HCT116 (cell line): ENCODE data around the gene CDK14. TPM values are rescaled to one million over a fixed set of nuclear protein-coding genes. Genes with fewer than 3 reads are reported as not detected.

Source experiments
- ATAC-seq: fragments of 200-7000 bp; cut with Tn5 transposase; 2 replicates; pipeline ENCODE4 v1.9.1; 2020; ENCODE audit warnings: mild to moderate bottlenecking, moderate library complexity
- BruUV-seq: library from RNA; stranded (reverse); fragments of 400-500 nt; replicated peaks from 2 replicates; lab custom pipeline; 2021; lab: Mats Ljungman, UMichigan
- CTCF ChIA-PET: fragments of 300-600 bp; sonication (Branson Sonifier 250); formaldehyde crosslinking; loops from one replicate; lab custom pipeline; 2021; ENCODE audit warnings: antibody characterized with exemption; lab: Charles Lee
- POLR2A ChIA-PET: fragments of 300-600, 350-600 bp; sonication (Branson Sonifier 250); formaldehyde crosslinking; loops from one replicate; lab custom pipeline; 2021; ENCODE audit warnings: antibody characterized with exemption; lab: Charles Lee
- RAD21 ChIA-PET, 2 experiments: fragments of 300-600 bp; sonication (Branson Sonifier 250); formaldehyde crosslinking; loops; one replicate each; lab custom pipeline; 2023; ENCODE audit warnings: low total read pairs in 2 of 2; ENCODE audit not compliant: uncharacterized antibody in 2 of 2, unreplicated experiment in 2 of 2, low non-redundant PET in 1 of 2; lab: Charles Lee
- DNase-seq: peaks from one replicate; pipeline ENCODE4 v3.0.0-alpha.2; 2010; ENCODE audit warnings: low read depth, low spot score
- H2AFZ ChIP-seq: fragments of 200-600 bp; shearing (Covaris generic), sonication (generic); 2 replicates; pipeline ENCODE4 v1.6.1; 2017; ENCODE audit warnings: low read depth, mixed run types, mixed read lengths, antibody characterized with exemption, low read length; ENCODE audit not compliant: poor library complexity, severe bottlenecking
- H3K27ac ChIP-seq: 2 replicates; pipeline ENCODE4 v1.5.1; 2012; ENCODE audit warnings: low read depth, low read length
- H3K27me3 ChIP-seq: fragments of 200-600 bp; sonication (generic); 2 replicates; pipeline ENCODE4 v1.6.1; 2016; ENCODE audit warnings: mixed run types, low read length, mixed read lengths; ENCODE audit not compliant: insufficient read depth
- H3K36me3 ChIP-seq, 2 experiments: fragments of 200-500 bp in 1 of 2; fragments of 200-600 bp in 1 of 2; sonication (Bioruptor generic) in 1 of 2; sonication (generic) in 1 of 2; 2 replicates each; pipeline versions ENCODE4 v1.5.1 to v1.6.1; 2014 to 2016; ENCODE audit warnings: low read length in 2 of 2, inconsistent platforms in 1 of 2, mixed read lengths in 1 of 2, mixed run types in 1 of 2; ENCODE audit not compliant: insufficient read depth in 2 of 2, control insufficient read depth in 1 of 2
- H3K4me1 ChIP-seq, 2 experiments: fragments of 200-600 bp in 1 of 2; sonication (generic) in 1 of 2; 2 replicates each; pipeline versions ENCODE4 v1.5.1 to v1.6.1; 2012 to 2017; ENCODE audit warnings: low read length in 2 of 2, inconsistent platforms in 1 of 2, mild to moderate bottlenecking in 1 of 2, mixed read lengths in 1 of 2, mixed run types in 1 of 2, moderate library complexity in 1 of 2; ENCODE audit not compliant: insufficient read depth in 2 of 2, control insufficient read depth in 1 of 2
- H3K4me2 ChIP-seq: fragments of 200-600 bp; sonication (generic); 2 replicates; pipeline ENCODE4 v1.6.1; 2017; ENCODE audit warnings: mixed run types, low read length, mixed read lengths
- H3K4me3 ChIP-seq, 2 experiments: fragments of 200-600 bp in 1 of 2; sonication (generic) in 1 of 2; replicated peaks in 1 of 2; 2 replicates each; pipeline ENCODE4 v1.5.1; 2011 to 2016; ENCODE audit warnings: low read length in 2 of 2, control low read depth in 1 of 2, low read depth in 1 of 2, mild to moderate bottlenecking in 1 of 2, mixed read lengths in 1 of 2, mixed run types in 1 of 2
- H3K79me2 ChIP-seq: fragments of 200-600 bp; sonication (generic); 2 replicates; pipeline ENCODE4 v1.6.1; 2017; ENCODE audit warnings: mild to moderate bottlenecking, mixed run types, low read length, moderate library complexity, mixed read lengths; ENCODE audit not compliant: insufficient read depth
- H3K9ac ChIP-seq: fragments of 200-600 bp; sonication (generic); 2 replicates; pipeline ENCODE4 v1.6.1; 2016; ENCODE audit warnings: low read length, mixed read lengths
- H3K9me2 ChIP-seq: fragments of 200-600 bp; sonication (generic), shearing (Covaris generic); 2 replicates; pipeline ENCODE4 v1.6.1; 2017; ENCODE audit warnings: mixed run types, mild to moderate bottlenecking, moderate library complexity; ENCODE audit not compliant: insufficient read depth
- H3K9me3 ChIP-seq, 2 experiments: fragments of 200-500 bp in 1 of 2; fragments of 200-600 bp in 1 of 2; sonication (Bioruptor generic) in 1 of 2; sonication (generic) in 1 of 2; 2 replicates each; pipeline ENCODE4 v1.6.1; 2014 to 2017; ENCODE audit warnings: low read length in 2 of 2, mixed read lengths in 2 of 2, inconsistent platforms in 1 of 2, low read depth in 1 of 2, mild to moderate bottlenecking in 1 of 2, mixed run types in 1 of 2, moderate library complexity in 1 of 2; ENCODE audit not compliant: control insufficient read depth in 1 of 2, insufficient read depth in 1 of 2
- H4K20me1 ChIP-seq: fragments of 200-600 bp; sonication (generic), shearing (Covaris generic); 2 replicates; pipeline ENCODE4 v1.6.1; 2017; ENCODE audit warnings: mixed run types, mild to moderate bottlenecking, moderate library complexity; ENCODE audit not compliant: insufficient read depth
- EGR1 ChIP-seq: IDR thresholded peaks from 2 replicates; pipeline ENCODE4 v1.6.1; 2012; ENCODE audit warnings: low read depth
- ELF1 ChIP-seq: IDR thresholded peaks from 2 replicates; pipeline ENCODE4 v1.6.1; 2012; ENCODE audit warnings: low read depth, borderline replicate concordance
- EZH2phosphoT487 ChIP-seq: fragments of 200-600 bp; IDR thresholded peaks from 2 replicates; pipeline ENCODE4 v1.6.1; 2018; ENCODE audit warnings: antibody characterized with exemption, borderline replicate concordance
- FOSL1 ChIP-seq: IDR thresholded peaks from 2 replicates; pipeline ENCODE4 v1.6.1; 2012; ENCODE audit warnings: low read depth
- POLR2AphosphoS5 ChIP-seq: IDR thresholded peaks from 2 replicates; pipeline ENCODE4 v1.6.1; 2011; ENCODE audit warnings: mild to moderate bottlenecking, low read depth, low read length, moderate library complexity
- SP1 ChIP-seq: IDR thresholded peaks from 2 replicates; pipeline ENCODE4 v1.6.1; 2012; ENCODE audit warnings: low read depth
- TCF7L2 ChIP-seq: IDR thresholded peaks from 2 replicates; pipeline ENCODE4 v1.7.0; 2011; ENCODE audit warnings: borderline replicate concordance, inconsistent platforms; ENCODE audit not compliant: insufficient read depth, insufficient read length; ENCODE audit errors: extremely low read depth
- ZFX ChIP-seq: fragments of 450-650 bp; IDR thresholded peaks from 2 replicates; pipeline ENCODE4 v1.6.1; 2017
- intact Hi-C: fragments of 100-400 bp; cut with micrococcal nuclease; formaldehyde crosslinking; loops from 2 replicates; pipeline ENCODE4 v1.10.0; 2022
- total RNA-seq: library from RNA; stranded (reverse); gene quantifications from one replicate; pipeline ENCODE4 v1.2.1, GENCODE V29; 2021; ENCODE audit not compliant: unreplicated experiment
- TF ChIP-seq, protein P1 (sequence below): IDR thresholded peaks from 2 replicates; pipeline ENCODE4 v1.6.1; 2012; ENCODE audit warnings: low read depth
- TF ChIP-seq, protein P2 (sequence below): IDR thresholded peaks from 2 replicates; pipeline ENCODE4 v1.6.1; 2012
- TF ChIP-seq, protein P3 (sequence below), 3 experiments: fragments of 200-600 bp in 1 of 3; sonication (generic) in 1 of 3; IDR thresholded peaks in 2 of 3; conservative IDR thresholded peaks in 1 of 3; 2 replicates each; pipeline ENCODE4 v1.5.1; 2012 to 2017; ENCODE audit warnings: low read depth in 2 of 3, low read length in 2 of 3, antibody characterized with exemption in 1 of 3, borderline replicate concordance in 1 of 3, control low read depth in 1 of 3, mild to moderate bottlenecking in 1 of 3, mixed read lengths in 1 of 3, mixed run types in 1 of 3, moderate library complexity in 1 of 3; ENCODE audit not compliant: insufficient read depth in 1 of 3
- TF ChIP-seq, protein P4 (sequence below): IDR thresholded peaks from 2 replicates; pipeline ENCODE4 v1.6.1; 2012

The CDK14 gene
- total RNA-seq, 1 experiment from 2014 or later, result 10.2 TPM

DNA sequence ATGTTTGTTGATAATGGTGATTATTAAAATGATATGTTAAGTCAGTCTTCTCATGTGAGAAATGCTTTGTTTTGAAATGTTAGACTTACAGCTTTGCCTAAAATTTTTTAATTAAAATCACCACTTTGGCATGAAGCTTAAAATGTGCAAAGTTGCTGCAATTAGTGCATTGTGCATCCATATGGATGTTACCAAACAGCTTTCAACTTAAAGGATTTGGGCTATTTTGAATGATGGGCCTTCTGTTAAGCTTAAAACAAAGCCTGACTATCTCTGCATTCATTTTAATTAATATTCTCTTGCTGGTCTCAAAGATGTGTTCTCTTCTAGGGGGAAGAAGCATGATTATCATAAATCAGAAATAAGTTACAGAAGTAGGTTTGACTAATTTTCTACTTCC is 603.5 kb downstream of the CDK14 start (continued):
- TF ChIP-seq, protein P1, sequence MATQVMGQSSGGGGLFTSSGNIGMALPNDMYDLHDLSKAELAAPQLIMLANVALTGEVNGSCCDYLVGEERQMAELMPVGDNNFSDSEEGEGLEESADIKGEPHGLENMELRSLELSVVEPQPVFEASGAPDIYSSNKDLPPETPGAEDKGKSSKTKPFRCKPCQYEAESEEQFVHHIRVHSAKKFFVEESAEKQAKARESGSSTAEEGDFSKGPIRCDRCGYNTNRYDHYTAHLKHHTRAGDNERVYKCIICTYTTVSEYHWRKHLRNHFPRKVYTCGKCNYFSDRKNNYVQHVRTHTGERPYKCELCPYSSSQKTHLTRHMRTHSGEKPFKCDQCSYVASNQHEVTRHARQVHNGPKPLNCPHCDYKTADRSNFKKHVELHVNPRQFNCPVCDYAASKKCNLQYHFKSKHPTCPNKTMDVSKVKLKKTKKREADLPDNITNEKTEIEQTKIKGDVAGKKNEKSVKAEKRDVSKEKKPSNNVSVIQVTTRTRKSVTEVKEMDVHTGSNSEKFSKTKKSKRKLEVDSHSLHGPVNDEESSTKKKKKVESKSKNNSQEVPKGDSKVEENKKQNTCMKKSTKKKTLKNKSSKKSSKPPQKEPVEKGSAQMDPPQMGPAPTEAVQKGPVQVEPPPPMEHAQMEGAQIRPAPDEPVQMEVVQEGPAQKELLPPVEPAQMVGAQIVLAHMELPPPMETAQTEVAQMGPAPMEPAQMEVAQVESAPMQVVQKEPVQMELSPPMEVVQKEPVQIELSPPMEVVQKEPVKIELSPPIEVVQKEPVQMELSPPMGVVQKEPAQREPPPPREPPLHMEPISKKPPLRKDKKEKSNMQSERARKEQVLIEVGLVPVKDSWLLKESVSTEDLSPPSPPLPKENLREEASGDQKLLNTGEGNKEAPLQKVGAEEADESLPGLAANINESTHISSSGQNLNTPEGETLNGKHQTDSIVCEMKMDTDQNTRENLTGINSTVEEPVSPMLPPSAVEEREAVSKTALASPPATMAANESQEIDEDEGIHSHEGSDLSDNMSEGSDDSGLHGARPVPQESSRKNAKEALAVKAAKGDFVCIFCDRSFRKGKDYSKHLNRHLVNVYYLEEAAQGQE, result no peak
- TF ChIP-seq EGR1 (no peak), TCF7L2 (no peak)

DNA sequence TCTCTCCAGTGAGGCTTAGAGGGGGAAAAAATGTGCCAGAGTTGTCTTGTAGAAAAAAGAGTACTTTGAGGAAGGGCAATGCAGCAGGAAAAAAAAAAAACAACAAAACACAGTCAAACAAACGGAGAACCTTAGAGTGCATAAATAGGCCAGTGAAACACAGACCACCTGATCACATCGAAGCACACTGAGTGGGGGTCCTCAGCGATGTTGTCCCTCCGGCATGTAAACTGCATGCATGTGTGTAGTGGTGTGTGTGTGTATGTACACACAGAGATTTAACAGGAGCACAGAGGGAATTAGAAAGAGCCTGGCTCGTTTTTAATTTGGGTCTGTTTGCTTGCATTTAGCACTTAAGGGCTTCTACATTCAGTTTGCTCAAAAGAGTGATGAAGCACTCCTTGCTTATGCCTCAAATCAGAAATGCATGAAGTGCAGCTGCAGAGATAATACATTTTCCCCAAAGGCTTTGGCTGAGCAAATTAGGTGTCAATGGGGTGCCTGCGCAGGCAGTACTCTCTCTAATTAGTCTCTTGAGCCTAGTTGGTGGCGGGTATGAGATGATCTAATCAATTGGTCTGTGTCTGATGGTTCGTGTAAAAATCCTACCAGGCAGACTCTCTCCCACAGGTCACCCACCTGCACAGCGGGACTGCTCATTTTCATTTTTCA is 605.5 kb downstream of the CDK14 start:
- CTCF ChIA-PET, result no interaction called here
- no TSS peak for BruUV-seq

More for the DNA sequence above, 605.5 kb downstream of the CDK14 start:
- H2AFZ ChIP-seq, result no peak overlapping the region
- RAD21 ChIA-PET, result no interaction called here
- H3K9ac ChIP-seq, result no peak overlapping the region
- H3K4me1 ChIP-seq, result no peaks in the 10 kb centered on the region
- H3K9me2 ChIP-seq, result no peaks in the 10 kb centered on the region
- H3K79me2 ChIP-seq, result no peaks in the 10 kb centered on the region
- no peak overlapping the region for H3K4me3 ChIP-seq
- H3K27ac ChIP-seq, result no peak overlapping the region
- POLR2A ChIA-PET, result no interaction called here
- TF ChIP-seq ZFX, result no peak
- TF ChIP-seq, protein P2, sequence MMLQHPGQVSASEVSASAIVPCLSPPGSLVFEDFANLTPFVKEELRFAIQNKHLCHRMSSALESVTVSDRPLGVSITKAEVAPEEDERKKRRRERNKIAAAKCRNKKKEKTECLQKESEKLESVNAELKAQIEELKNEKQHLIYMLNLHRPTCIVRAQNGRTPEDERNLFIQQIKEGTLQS, result no peak
- TF ChIP-seq EZH2phosphoT487, result no peak
- TF ChIP-seq, protein P3, sequence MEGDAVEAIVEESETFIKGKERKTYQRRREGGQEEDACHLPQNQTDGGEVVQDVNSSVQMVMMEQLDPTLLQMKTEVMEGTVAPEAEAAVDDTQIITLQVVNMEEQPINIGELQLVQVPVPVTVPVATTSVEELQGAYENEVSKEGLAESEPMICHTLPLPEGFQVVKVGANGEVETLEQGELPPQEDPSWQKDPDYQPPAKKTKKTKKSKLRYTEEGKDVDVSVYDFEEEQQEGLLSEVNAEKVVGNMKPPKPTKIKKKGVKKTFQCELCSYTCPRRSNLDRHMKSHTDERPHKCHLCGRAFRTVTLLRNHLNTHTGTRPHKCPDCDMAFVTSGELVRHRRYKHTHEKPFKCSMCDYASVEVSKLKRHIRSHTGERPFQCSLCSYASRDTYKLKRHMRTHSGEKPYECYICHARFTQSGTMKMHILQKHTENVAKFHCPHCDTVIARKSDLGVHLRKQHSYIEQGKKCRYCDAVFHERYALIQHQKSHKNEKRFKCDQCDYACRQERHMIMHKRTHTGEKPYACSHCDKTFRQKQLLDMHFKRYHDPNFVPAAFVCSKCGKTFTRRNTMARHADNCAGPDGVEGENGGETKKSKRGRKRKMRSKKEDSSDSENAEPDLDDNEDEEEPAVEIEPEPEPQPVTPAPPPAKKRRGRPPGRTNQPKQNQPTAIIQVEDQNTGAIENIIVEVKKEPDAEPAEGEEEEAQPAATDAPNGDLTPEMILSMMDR (IDR thresholded peaks at IDR 0.05 in 2 of 3, conservative IDR thresholded peaks at IDR 0.05 in 1 of 3; ENCODE audit: borderline replicate concordance in 1 of 3, insufficient read depth in 1 of 3, low read depth in 2 of 3, low read length in 2 of 3), result no peak
- TF ChIP-seq SP1, result no peak
- no peak for TF ChIP-seq POLR2AphosphoS5
- TF ChIP-seq ELF1, result no peak
- TF ChIP-seq, protein P4, sequence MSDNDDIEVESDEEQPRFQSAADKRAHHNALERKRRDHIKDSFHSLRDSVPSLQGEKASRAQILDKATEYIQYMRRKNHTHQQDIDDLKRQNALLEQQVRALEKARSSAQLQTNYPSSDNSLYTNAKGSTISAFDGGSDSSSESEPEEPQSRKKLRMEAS, result no peak
- no peak for TF ChIP-seq FOSL1
- DNase-seq, result no peak
- H3K27me3 ChIP-seq, result no peaks in the 10 kb centered on the region
- no peaks in the 10 kb centered on the region for H3K9me3 ChIP-seq
- H3K36me3 ChIP-seq, result no peaks in the 10 kb centered on the region
- no peak overlapping the region for H3K4me2 ChIP-seq
- ATAC-seq, result no peak
- no peaks in the 10 kb centered on the region for H4K20me1 ChIP-seq
- intact Hi-C loops, result no loop called here
